ENCODE results near the gene KRT79. TPM values are rescaled to one million over a fixed set of nuclear protein-coding genes. Genes with fewer than 3 reads are reported as not detected.

KRT79 gene
- total RNA-seq, 4 donors from 2014 or later = not detected

DNA sequence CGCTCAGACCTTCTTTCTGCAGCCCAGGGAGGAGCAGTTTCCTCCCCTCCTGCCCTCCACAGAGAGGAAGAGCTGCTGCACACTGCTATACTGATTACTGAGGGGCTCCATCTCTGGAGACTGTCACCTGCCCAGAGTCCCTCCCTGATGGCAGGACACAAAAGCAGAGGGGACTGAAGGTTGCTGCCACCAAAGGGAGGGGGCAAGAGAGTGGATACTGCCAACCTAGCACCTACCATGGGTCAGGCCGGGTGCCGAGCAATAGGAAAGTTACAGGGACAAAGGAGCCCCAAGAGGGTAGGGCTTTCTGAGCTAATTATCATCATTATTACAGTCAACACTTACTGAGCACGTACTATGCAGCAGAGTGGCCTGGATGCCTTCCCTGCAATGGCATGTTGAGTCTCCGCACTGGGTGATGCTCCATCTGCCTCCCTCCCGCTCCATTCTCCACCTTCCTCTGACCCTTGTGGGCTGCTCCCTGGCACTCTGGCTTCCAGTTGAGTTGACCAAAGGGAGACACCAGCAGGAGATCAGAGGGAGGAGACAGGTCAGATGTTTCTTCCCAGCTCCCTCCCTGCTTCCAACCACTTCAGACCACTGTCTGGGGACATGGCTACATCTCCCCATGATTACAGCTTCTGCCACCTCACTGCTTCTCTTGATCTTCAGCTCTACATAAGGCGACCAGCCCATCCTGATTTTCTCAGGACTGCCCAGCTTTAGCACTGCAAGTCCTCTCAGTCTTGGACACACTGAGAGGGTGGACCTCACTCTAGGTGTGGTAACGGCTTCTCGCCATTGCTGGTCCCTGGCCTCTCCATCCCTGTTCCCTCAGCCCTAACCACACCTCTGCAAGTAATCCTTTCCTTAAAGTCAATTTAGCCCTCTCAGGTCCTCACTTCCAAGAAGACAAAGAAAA lies 2.6 kb upstream of the KRT79 start:
- no peak overlapping the region for H3K27ac ChIP-seq
- ATAC-seq = no peak
- peaks cover 51% of the 10 kb centered on the region for H3K27me3 ChIP-seq
- no peaks in the 10 kb centered on the region for H3K36me3 ChIP-seq
- H3K4me3 ChIP-seq = no peak overlapping the region
- H3K9me3 ChIP-seq = no peaks in the 10 kb centered on the region
- WGBS, 2 donors (ENCODE audit: low coverage in 1 of 2) = 77 to 79% methylated on average over 5 to 8 of the region's 9 CpGs
- no peak for TF ChIP-seq POLR2AphosphoS5 (IDR thresholded peaks at IDR 0.05)
- TF ChIP-seq, protein P1, sequence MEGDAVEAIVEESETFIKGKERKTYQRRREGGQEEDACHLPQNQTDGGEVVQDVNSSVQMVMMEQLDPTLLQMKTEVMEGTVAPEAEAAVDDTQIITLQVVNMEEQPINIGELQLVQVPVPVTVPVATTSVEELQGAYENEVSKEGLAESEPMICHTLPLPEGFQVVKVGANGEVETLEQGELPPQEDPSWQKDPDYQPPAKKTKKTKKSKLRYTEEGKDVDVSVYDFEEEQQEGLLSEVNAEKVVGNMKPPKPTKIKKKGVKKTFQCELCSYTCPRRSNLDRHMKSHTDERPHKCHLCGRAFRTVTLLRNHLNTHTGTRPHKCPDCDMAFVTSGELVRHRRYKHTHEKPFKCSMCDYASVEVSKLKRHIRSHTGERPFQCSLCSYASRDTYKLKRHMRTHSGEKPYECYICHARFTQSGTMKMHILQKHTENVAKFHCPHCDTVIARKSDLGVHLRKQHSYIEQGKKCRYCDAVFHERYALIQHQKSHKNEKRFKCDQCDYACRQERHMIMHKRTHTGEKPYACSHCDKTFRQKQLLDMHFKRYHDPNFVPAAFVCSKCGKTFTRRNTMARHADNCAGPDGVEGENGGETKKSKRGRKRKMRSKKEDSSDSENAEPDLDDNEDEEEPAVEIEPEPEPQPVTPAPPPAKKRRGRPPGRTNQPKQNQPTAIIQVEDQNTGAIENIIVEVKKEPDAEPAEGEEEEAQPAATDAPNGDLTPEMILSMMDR (IDR thresholded peaks at IDR 0.05) = no peak
- TF ChIP-seq POLR2A (IDR thresholded peaks at IDR 0.05) = no peak
- TF ChIP-seq EP300 (IDR thresholded peaks at IDR 0.05) = no peak
- no peaks in the 10 kb centered on the region for H3K4me1 ChIP-seq

DNA sequence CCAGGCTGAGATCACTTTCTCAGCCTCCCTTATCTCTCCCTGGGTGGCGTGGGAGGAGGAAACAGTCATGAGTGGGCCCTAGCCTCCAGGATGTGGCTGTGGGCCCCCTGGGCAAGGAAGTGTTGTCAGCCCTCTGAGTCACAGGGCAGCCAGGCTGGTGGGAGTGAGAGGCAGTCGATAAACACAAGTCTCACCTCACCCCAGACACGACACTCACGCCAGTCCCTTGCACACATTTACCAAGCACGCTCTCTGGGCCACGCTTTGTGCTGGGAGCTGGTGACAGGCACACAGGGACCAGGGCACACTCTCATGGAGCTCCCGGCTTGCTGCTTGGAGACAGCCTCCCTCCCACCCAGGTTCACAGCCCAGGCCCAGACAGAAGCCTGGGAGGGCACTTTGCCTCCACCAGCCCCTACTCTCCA lies 1.9 kb upstream of the KRT79 start:
- H3K9me3 ChIP-seq = no peaks in the 10 kb centered on the region
- no peaks in the 10 kb centered on the region for H3K36me3 ChIP-seq
- H3K27me3 ChIP-seq = peaks cover 51% of the 10 kb centered on the region
- H3K4me1 ChIP-seq = no peaks in the 10 kb centered on the region
- ATAC-seq = no peak
- no peak overlapping the region for H3K4me3 ChIP-seq
- no peak for TF ChIP-seq EP300 (IDR thresholded peaks at IDR 0.05)
- TF ChIP-seq, protein P1 (IDR thresholded peaks at IDR 0.05) = no peak
- no peak overlapping the region for H3K27ac ChIP-seq
- no CpG with 5 or more reads among the region's 7 CpGs for WGBS, 2 donors (ENCODE audit: low coverage in 1 of 2)

- TF ChIP-seq POLR2A (IDR thresholded peaks at IDR 0.05) (no peak), POLR2AphosphoS5 (IDR thresholded peaks at IDR 0.05) (no peak), EP300 (IDR thresholded peaks at IDR 0.05) (no peak)
- TF ChIP-seq, protein P1 (IDR thresholded peaks at IDR 0.05) = no peak
- no peak overlapping the region for H3K4me3 ChIP-seq
- ATAC-seq = no peak
- peaks cover 51% of the 10 kb centered on the region for H3K27me3 ChIP-seq
- 77% methylated on average over 5 of the region's 15 CpGs; no CpG with 5 or more reads in 1 of the 2 donors for WGBS, 2 donors (ENCODE audit: low coverage in 1 of 2)
- H3K36me3 ChIP-seq = no peaks in the 10 kb centered on the region
- no peaks in the 10 kb centered on the region for H3K4me1 ChIP-seq
- no peaks in the 10 kb centered on the region for H3K9me3 ChIP-seq
- no peak overlapping the region for H3K27ac ChIP-seq
Observed at GRCh38 chr12:52835271-52836041, 1.3 kb upstream of the KRT79 start.

GRCh38 chr12:52834727-52835001 lies 553 bp upstream of the KRT79 start:
- Histone ChIP-seq H3K9me3 (no peaks in the 10 kb centered on the region), H3K4me1 (no peaks in the 10 kb centered on the region), H3K4me3 (no peak overlapping the region), H3K27ac (no peak overlapping the region), H3K27me3 (peaks cover 49% of the 10 kb centered on the region), H3K36me3 (no peaks in the 10 kb centered on the region)
- WGBS, 2 donors (ENCODE audit: low coverage in 1 of 2) = 33% methylated on average over 1 of the region's 4 CpGs; no CpG with 5 or more reads in 1 of the 2 donors
- TF ChIP-seq, protein P1 (IDR thresholded peaks at IDR 0.05) = no peak
- no peak for ATAC-seq

All from gastroesophageal sphincter (tissue), 4 donors.